Sigmoid colon (tissue), 4 donors: ENCODE data around the gene SEC61G.

Experiments used
- EP300 ChIP-seq, 4 donors: sonication (generic); formaldehyde crosslinking; IDR thresholded peaks; one replicate each; pipeline ENCODE4 v1.6.1; 2017; ENCODE audit warnings: antibody characterized with exemption in 4 of 4
- POLR2A ChIP-seq, 2 donors: fragments of 450-650 bp; IDR thresholded peaks; one replicate each; pipeline ENCODE4 v1.6.1; 2016; ENCODE audit warnings: antibody characterized with exemption in 2 of 2, mild to moderate bottlenecking in 2 of 2, moderate library complexity in 2 of 2
- TF ChIP-seq, protein P1 (sequence below), 4 experiments: fragments of 450-650 bp in 3 of 4; fragments of 200-600 bp in 1 of 4; IDR thresholded peaks; one replicate each; pipeline ENCODE4 v1.5.1; 2016 to 2019; ENCODE audit warnings: antibody characterized with exemption in 4 of 4, mild to moderate bottlenecking in 3 of 4, moderate library complexity in 2 of 4

- TF ChIP-seq, protein P1, sequence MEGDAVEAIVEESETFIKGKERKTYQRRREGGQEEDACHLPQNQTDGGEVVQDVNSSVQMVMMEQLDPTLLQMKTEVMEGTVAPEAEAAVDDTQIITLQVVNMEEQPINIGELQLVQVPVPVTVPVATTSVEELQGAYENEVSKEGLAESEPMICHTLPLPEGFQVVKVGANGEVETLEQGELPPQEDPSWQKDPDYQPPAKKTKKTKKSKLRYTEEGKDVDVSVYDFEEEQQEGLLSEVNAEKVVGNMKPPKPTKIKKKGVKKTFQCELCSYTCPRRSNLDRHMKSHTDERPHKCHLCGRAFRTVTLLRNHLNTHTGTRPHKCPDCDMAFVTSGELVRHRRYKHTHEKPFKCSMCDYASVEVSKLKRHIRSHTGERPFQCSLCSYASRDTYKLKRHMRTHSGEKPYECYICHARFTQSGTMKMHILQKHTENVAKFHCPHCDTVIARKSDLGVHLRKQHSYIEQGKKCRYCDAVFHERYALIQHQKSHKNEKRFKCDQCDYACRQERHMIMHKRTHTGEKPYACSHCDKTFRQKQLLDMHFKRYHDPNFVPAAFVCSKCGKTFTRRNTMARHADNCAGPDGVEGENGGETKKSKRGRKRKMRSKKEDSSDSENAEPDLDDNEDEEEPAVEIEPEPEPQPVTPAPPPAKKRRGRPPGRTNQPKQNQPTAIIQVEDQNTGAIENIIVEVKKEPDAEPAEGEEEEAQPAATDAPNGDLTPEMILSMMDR (IDR thresholded peaks at IDR 0.05) = no peak
- no peak for TF ChIP-seq EP300 (IDR thresholded peaks at IDR 0.05)
- no peak for TF ChIP-seq POLR2A (IDR thresholded peaks at IDR 0.05)
These were observed 20.3 kb downstream of the SEC61G start for GRCh38 chr7:54738737-54739136.
